Adrenal gland (tissue), 12 donors: ENCODE measurements around the gene LXN. TPM values are rescaled to one million over a fixed set of nuclear protein-coding genes. Genes with fewer than 3 reads are reported as not detected.

Experiments used
- DNase-seq, 7 donors: peaks; one replicate each; pipeline ENCODE4 v3.0.0-alpha.2; 2019 to 2020
- H3K27ac ChIP-seq, 5 donors: fragments of 200-600 bp; sonication (generic) in 4 of 5; 1 replicate in 3 of 5; 2 replicates in 2 of 5; pipeline versions ENCODE4 v1.5.1 to v1.8.0; 2016 to 2020; ENCODE audit warnings: mild to moderate bottlenecking in 1 of 5
- H3K27me3 ChIP-seq: fragments of 200-600 bp; 2 replicates; pipeline ENCODE4 v1.8.0; 2021
- H3K36me3 ChIP-seq, 2 donors: fragments of 200-600 bp; replicated peaks in 1 of 2; 1 replicate in 1 of 2; 2 replicates in 1 of 2; pipeline versions ENCODE4 v1.5.1 to v1.8.0; 2018 to 2022
- H3K4me1 ChIP-seq, 2 donors: fragments of 200-600 bp; replicated peaks in 1 of 2; 1 replicate in 1 of 2; 2 replicates in 1 of 2; pipeline versions ENCODE4 v1.5.1 to v1.8.0; 2018 to 2021
- H3K4me3 ChIP-seq, 4 donors: fragments of 200-600 bp; sonication (generic) in 3 of 4; one replicate each; pipeline ENCODE4 v1.5.1; 2016 to 2018
- H3K9me3 ChIP-seq, 3 donors: fragments of 200-600 bp; sonication (generic) in 1 of 3; replicated peaks in 1 of 3; 1 replicate in 2 of 3; 2 replicates in 1 of 3; pipeline versions ENCODE4 v1.5.1 to v1.8.0; 2016 to 2021
- POLR2A ChIP-seq, 2 donors: fragments of 450-650 bp; IDR thresholded peaks; one replicate each; pipeline ENCODE4 v1.6.1; 2017; ENCODE audit warnings: antibody characterized with exemption in 2 of 2, mild to moderate bottlenecking in 2 of 2, moderate library complexity in 1 of 2
- WGBS, 4 donors: extraction: QIAGEN DNeasy Blood & Tissue Kit in 2 of 4; methylation state at CpG; one replicate each; pipeline versions ENCODE4 v1.1.5 to v1.1.7; 2013 to 2017; 5-methylcytosine and 5-hydroxymethylcytosine counted together
- intact Hi-C, 2 donors: fragments of 100-400 bp; cut with DNase I; formaldehyde crosslinking; loops; one replicate each; pipeline versions ENCODE4 v1.14.1 to v1.15.0; 2022 to 2023
- polyA plus RNA-seq, 3 donors: library from polyadenylated mRNA; stranded (reverse); fragments of 200-250 nt in 2 of 3; fragments of 350-450 nt in 1 of 3; fragmentation: Illumina TruSeq in 1 of 3; extraction: RNeasy Lipid Tissue Mini Kit (QIAGEN cat#74804) in 1 of 3; gene quantifications; one replicate each; pipeline ENCODE4 v1.2.3, GENCODE V29; 2013 to 2014
- total RNA-seq, 9 donors: library from RNA; depleted of rRNA in 4 of 9; stranded (reverse); fragments of >200 nt in 4 of 9; fragments of 120-200 nt in 1 of 9; fragmentation: NEBNext Ultra II Directional in 1 of 9; extraction: Animal tissue kit (Norgen Biotek cat#: 25700) in 1 of 9; gene quantifications; one replicate each; pipeline versions ENCODE4 v1.1.0 to v1.2.4, GENCODE V29; 2013 to 2023
- TF ChIP-seq, protein P1 (sequence below), 6 experiments: fragments of 450-650 bp in 4 of 6; fragments of 200-600 bp in 2 of 6; sonication (generic) in 1 of 6; IDR thresholded peaks; 1 replicate in 5 of 6; 2 replicates in 1 of 6; pipeline versions ENCODE4 v1.5.1 to v1.8.0; 2016 to 2021; ENCODE audit warnings: antibody characterized with exemption in 6 of 6, mild to moderate bottlenecking in 2 of 6, moderate library complexity in 1 of 6
- donor health status: healthy with polysubstance abuse.
- donor health status: Bipolar disorder and iron deficiency.
- donor health status: DM: yes; HTN: yes; CAD: no.
- donor health status: DM: no; HTN: no; CAD: no.
- donor health status: DM: no; HTN: no; CAD: no.
- donor health status: DM: yes; HTN: yes; CAD: no.

LXN gene
- total and polyA plus RNA-seq, 12 donors = 20.5 to 100 (median 50.9) TPM

GRCh38 chr3:158678687-158679086 lies 6.2 kb upstream of the LXN start:
- H3K4me1 ChIP-seq = no peaks in the 10 kb centered on the region
- WGBS, 4 donors = 93 to 100% (median 98%) methylated on average over 2 of the region's 2 CpGs
- no peaks in the 10 kb centered on the region for H3K27me3 ChIP-seq
- DNase-seq = no peak
- peaks cover 0 to 10% of the 10 kb centered on the region in 2 donors for H3K36me3 ChIP-seq
- intact Hi-C loops = loop anchor here (10.0 kb wide), 2 partner anchors 46 to 116 kb away; no protein-coding TSS in a partner anchor
- no peak overlapping the region for H3K4me3 ChIP-seq
- H3K27ac ChIP-seq = no peak overlapping the region
- H3K9me3 ChIP-seq = no peaks in the 10 kb centered on the region
- TF ChIP-seq, protein P1, sequence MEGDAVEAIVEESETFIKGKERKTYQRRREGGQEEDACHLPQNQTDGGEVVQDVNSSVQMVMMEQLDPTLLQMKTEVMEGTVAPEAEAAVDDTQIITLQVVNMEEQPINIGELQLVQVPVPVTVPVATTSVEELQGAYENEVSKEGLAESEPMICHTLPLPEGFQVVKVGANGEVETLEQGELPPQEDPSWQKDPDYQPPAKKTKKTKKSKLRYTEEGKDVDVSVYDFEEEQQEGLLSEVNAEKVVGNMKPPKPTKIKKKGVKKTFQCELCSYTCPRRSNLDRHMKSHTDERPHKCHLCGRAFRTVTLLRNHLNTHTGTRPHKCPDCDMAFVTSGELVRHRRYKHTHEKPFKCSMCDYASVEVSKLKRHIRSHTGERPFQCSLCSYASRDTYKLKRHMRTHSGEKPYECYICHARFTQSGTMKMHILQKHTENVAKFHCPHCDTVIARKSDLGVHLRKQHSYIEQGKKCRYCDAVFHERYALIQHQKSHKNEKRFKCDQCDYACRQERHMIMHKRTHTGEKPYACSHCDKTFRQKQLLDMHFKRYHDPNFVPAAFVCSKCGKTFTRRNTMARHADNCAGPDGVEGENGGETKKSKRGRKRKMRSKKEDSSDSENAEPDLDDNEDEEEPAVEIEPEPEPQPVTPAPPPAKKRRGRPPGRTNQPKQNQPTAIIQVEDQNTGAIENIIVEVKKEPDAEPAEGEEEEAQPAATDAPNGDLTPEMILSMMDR (IDR thresholded peaks at IDR 0.05) = no peak
- no peak for TF ChIP-seq POLR2A (IDR thresholded peaks at IDR 0.05)

- intact Hi-C loops = loop anchor here (10.0 kb wide), 2 partner anchors 53 to 123 kb away; no protein-coding TSS in a partner anchor
- peaks cover 10 to 21% of the 10 kb centered on the region in 2 donors for H3K4me1 ChIP-seq
- peak overlapping the region in 4 of 5 donors; percentile 68 to 86 (median 76) for H3K27ac ChIP-seq
- WGBS, 4 donors = 6 to 44% (median 24%) methylated on average over 6 of the region's 6 CpGs
- H3K36me3 ChIP-seq = peaks cover 0 to 13% of the 10 kb centered on the region in 2 donors
- no peaks in the 10 kb centered on the region for H3K9me3 ChIP-seq
- TF ChIP-seq POLR2A (IDR thresholded peaks at IDR 0.05) = no peak
- TF ChIP-seq, protein P1 (IDR thresholded peaks at IDR 0.05) = no peak
- DNase-seq = no peak
- H3K27me3 ChIP-seq = no peaks in the 10 kb centered on the region
- H3K4me3 ChIP-seq = peak overlapping the region in 2 of 4 donors; percentile 58 to 70
These were observed 630 bp downstream of the LXN start for GRCh38 chr3:158671821-158672214.

GRCh38 chr3:158668506-158668905 lies 3.9 kb downstream of the LXN start:
- Histone ChIP-seq H3K36me3 (peaks cover 0 to 39% of the 10 kb centered on the region in 2 donors), H3K4me1 (peaks cover 10 to 21% of the 10 kb centered on the region in 2 donors), H3K9me3 (no peaks in the 10 kb centered on the region), H3K4me3 (no peak overlapping the region), H3K27ac (peak overlapping the region in 1 of 5 donors; percentile 22), H3K27me3 (no peaks in the 10 kb centered on the region)
- intact Hi-C loops = loop anchor here in 1 of 2 donors (10.0 kb wide), 1 partner anchor 136 kb away; the partner anchor contains the start of gene MFSD1
- WGBS, 4 donors = 83 to 91% (median 89%) methylated on average over 2 of the region's 2 CpGs
- no peak for DNase-seq
- no peak for TF ChIP-seq POLR2A (IDR thresholded peaks at IDR 0.05)
- TF ChIP-seq, protein P1 (IDR thresholded peaks at IDR 0.05) = no peak

GRCh38 chr3:158666416-158666815 lies 6.0 kb downstream of the LXN start:
- intact Hi-C loops = loop anchor here in 1 of 2 donors (10.0 kb wide), 1 partner anchor 138 kb away; the partner anchor contains the start of gene MFSD1
- no peaks in the 10 kb centered on the region for H3K27me3 ChIP-seq
- no peak overlapping the region for H3K27ac ChIP-seq
- peaks cover under 1 to 10% of the 10 kb centered on the region in 2 donors for H3K4me1 ChIP-seq
- no peak overlapping the region for H3K4me3 ChIP-seq
- peaks cover 0 to 45% of the 10 kb centered on the region in 2 donors for H3K36me3 ChIP-seq
- 80 to 90% (median 84%) methylated on average over 3 of the region's 3 CpGs for WGBS, 4 donors
- TF ChIP-seq, protein P1 (IDR thresholded peaks at IDR 0.05) = no peak
- TF ChIP-seq POLR2A (IDR thresholded peaks at IDR 0.05) = no peak
- no peaks in the 10 kb centered on the region for H3K9me3 ChIP-seq
- DNase-seq = no peak
